Measurements from ENCODE around the gene CPM.
A peak's percentile ranks its signal among the peaks of the same experiment; 100 is the strongest.
"Not testable (repeated sequence)": the region's sequence is repeated elsewhere in the genome, so short reads cannot be mapped to it uniquely, and the experiment has no call there.

CPM gene

DNA sequence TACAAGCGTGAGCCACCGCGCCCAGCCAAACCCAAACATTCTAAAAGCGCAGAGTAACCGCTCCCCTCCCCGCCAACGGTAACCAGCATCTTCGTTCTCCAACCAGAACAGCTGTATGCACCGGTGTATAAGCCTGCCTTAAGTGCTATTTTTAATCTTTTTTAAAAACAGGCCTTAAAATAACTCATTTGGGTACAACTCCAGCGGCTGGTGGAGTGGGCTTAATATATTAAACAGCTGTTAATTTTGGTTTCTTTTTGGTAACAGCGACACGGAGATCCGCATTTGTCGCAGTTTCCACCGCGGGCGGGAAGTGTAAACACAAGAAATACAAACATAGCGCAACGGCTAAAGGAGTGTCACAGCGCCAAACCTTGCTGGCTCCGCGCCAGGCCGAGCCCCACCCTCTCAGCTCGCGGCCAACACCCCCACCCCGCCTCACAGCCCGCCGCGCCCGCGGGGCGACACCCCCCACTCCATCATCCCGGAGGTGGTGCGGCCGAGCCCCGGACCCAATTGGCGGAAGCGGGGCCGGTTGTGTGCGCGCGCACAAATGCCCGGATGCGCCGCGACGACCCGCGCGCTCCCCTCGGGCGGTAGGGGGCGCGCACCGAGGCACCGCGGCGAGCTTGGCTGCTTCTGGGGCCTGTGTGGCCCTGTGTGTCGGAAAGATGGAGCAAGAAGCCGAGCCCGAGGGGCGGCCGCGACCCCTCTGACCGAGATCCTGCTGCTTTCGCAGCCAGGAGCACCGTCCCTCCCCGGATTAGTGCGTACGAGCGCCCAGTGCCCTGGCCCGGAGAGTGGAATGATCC lies 125.2 kb downstream of the CPM start, which contains the start of gene MDM2:
Gene MDM2, plus strand, starts transcription at position 602 of the 812 bp plus-strand sequence. CDS start 301 bp downstream, outside the sequence.
- DNase-seq, result peak; percentile 96
- Histone ChIP-seq H3K27ac (peak within 1 kb of the TSS; percentile 100), H3K27me3 (ENCODE audit: insufficient read depth, low read depth, severe bottlenecking) (no peaks in the 10 kb centered on the region), H3K4me3 (ENCODE audit: low read depth, low read length) (peak within 1 kb of the TSS; percentile 87), H3K9me3 (ENCODE audit: severe bottlenecking) (no peaks in the 10 kb centered on the region), H3K36me3 (peaks cover 39% of the 10 kb centered on the region)
- TF ChIP-seq, protein P1, sequence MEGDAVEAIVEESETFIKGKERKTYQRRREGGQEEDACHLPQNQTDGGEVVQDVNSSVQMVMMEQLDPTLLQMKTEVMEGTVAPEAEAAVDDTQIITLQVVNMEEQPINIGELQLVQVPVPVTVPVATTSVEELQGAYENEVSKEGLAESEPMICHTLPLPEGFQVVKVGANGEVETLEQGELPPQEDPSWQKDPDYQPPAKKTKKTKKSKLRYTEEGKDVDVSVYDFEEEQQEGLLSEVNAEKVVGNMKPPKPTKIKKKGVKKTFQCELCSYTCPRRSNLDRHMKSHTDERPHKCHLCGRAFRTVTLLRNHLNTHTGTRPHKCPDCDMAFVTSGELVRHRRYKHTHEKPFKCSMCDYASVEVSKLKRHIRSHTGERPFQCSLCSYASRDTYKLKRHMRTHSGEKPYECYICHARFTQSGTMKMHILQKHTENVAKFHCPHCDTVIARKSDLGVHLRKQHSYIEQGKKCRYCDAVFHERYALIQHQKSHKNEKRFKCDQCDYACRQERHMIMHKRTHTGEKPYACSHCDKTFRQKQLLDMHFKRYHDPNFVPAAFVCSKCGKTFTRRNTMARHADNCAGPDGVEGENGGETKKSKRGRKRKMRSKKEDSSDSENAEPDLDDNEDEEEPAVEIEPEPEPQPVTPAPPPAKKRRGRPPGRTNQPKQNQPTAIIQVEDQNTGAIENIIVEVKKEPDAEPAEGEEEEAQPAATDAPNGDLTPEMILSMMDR (IDR thresholded peaks at IDR 0.05; ENCODE audit: low read depth, low read length), result peak; percentile 74

GRCh38 chr12:68807274-68807575 lies 125.7 kb downstream of the CPM start:
- not testable (repeated sequence) for H3K9me3 ChIP-seq (ENCODE audit: severe bottlenecking); H3K27me3 ChIP-seq (ENCODE audit: insufficient read depth, low read depth, severe bottlenecking)
- Histone ChIP-seq H3K27ac (peak overlapping the region; percentile 100), H3K4me3 (ENCODE audit: low read depth, low read length) (peak overlapping the region; percentile 87), H3K36me3 (peaks cover 33% of the 10 kb centered on the region)
- peak; percentile 42 for DNase-seq

DNA sequence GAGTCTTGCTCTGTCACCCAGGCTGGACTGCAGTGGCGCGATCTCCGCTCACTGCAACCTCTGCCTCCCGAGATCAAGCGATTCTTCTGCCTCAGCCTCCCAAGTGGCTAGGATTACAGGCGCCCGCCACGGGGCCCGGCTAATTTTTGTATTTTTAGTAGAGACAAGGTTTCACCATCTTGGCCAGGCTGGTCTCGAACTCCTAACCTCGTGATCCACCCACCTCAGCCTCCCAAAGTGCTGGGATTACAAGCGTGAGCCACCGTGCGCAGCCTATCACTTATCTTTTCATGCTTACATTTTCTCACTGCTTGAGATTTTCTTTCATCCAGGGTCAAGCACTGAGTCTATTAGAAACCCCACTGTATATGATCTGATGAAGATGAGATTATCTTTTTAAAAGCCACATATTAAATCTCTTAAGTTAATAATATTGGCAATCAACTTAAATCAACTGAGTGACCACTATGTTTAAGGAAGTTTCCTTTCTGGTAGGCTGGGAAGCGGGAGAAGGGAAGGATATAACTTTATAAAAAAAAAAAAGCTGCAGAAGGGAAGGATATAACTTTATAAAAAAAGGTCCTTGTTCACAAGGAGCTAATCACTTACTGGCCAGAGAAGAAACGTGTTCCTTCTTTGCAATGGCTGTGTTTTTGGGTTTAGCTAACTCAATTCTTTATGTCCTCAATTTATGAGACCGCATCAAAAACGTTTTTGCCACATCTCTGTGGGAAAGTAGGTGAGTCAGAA lies 126.3 kb downstream of the CPM start:
- Histone ChIP-seq H3K4me3 (ENCODE audit: low read depth, low read length) (peak overlapping the region; percentile 87; the same call in 1 of the 2 replicates), H3K9me3 (ENCODE audit: severe bottlenecking) (no peaks in the 10 kb centered on the region), H3K27ac (peak overlapping the region; percentile 100), H3K27me3 (ENCODE audit: insufficient read depth, low read depth, severe bottlenecking) (no peaks in the 10 kb centered on the region), H3K36me3 (peaks cover 28% of the 10 kb centered on the region)
- DNase-seq, result no peak
- TF ChIP-seq, protein P1 (IDR thresholded peaks at IDR 0.05; ENCODE audit: low read depth, low read length), result no peak

DNA sequence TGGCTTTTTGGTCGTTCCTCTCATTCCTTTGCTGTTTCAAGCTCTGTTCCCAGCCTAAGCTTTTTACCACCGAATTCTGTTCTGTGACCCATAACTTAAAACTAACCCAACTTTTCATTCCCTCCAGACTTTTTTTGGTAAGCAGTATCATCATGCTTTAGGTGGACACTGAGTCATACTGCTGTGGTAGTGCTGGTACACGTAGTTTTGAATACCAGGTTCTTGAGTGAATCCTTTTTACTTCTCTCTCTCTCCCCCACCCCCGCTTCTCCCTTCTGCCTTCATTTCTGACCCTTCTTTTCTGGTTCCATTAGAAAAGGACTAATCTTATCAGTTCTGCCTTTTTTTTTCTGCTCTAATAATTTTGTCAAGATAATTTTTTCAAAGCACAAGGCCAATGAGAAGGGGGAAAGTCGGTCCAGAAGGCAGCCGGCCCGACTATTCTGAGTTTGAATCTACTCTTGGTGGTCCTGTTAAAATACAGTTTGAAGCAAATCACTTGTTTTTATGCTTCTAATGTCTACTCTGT lies 127.3 kb downstream of the CPM start:
- DNase-seq, result no peak
- no peak overlapping the region for H3K4me3 ChIP-seq (ENCODE audit: low read depth, low read length)
- H3K36me3 ChIP-seq, result peaks cover 18% of the 10 kb centered on the region
- H3K27me3 ChIP-seq (ENCODE audit: insufficient read depth, low read depth, severe bottlenecking), result no peaks in the 10 kb centered on the region
- TF ChIP-seq, protein P1 (IDR thresholded peaks at IDR 0.05; ENCODE audit: low read depth, low read length), result no peak
- no peak overlapping the region for H3K27ac ChIP-seq
- no peaks in the 10 kb centered on the region for H3K9me3 ChIP-seq (ENCODE audit: severe bottlenecking)

DNA sequence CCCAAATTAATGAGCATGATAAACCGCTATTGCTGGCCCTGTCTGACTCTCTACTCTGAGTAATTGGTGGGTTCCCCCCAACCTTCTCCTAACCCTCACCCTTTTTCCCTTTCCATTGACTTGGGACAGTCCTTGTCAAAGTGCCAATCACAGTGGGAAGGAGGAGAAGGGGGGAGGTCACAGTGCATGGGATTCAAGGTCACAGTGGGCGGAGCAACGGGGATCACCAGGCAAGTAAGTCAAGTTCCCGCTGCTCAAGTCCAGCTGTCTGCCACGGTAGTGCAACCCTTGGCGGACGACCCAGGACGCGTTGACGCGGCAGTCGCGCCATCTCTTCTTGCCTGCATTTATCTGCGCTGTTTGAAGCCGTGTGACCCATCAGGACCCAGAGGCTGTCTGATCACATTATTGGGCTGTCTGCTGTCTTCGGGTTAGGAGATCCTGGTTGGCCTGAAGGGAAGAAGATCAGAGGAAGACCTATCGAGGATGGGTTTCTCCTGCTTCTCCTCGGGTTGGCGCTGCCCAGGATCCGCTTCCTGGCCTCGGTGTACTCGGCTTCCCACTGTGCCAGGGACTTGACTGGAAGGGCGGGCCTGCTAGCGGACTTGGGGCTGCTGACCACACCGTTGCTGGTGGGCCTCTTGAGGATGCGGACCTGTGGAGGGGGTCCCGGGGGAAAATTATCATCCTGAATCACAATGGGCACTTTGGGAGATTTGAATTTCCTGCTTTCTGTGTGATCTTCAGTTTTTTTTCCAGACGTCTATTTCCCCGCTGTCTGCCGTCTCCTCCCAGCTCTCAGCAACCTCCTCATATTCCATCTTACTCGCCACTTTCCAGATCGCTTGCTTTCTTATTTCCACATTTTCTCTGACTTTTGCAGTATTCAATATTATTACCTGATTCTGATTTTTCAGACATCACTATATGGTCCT lies 128.0 kb downstream of the CPM start:
- no peak overlapping the region for H3K4me3 ChIP-seq (ENCODE audit: low read depth, low read length)
- TF ChIP-seq, protein P1 (IDR thresholded peaks at IDR 0.05; ENCODE audit: low read depth, low read length), result no peak
- H3K36me3 ChIP-seq, result peaks cover 10% of the 10 kb centered on the region
- no peak overlapping the region for H3K27ac ChIP-seq
- no peaks in the 10 kb centered on the region for H3K27me3 ChIP-seq (ENCODE audit: insufficient read depth, low read depth, severe bottlenecking)
- no peak for DNase-seq
- no peaks in the 10 kb centered on the region for H3K9me3 ChIP-seq (ENCODE audit: severe bottlenecking)
